Stimulated activated CD8-positive, alpha-beta memory T cell treated with anti-CD3 and anti-CD28 coated beads, Interleukin-12 subunit alpha, Interleukin-12 subunit beta, amount 100 ng/mL, for 24 hours (primary cell): Measurements from ENCODE around the gene ARNT2.
"Not testable (repeated sequence)": the region's sequence is repeated elsewhere in the genome, so short reads cannot be mapped to it uniquely, and the experiment has no call there.

Source experiments
- DNase-seq: peaks from one replicate; pipeline ENCODE4 v3.0.0-alpha.2; 2020; ENCODE audit errors: extremely low read depth

Gene ARNT2

GRCh38 chr15:80491163-80491847, 87.1 kb downstream of the ARNT2 start:
- DNase-seq, result no peak

- no peak for DNase-seq
Measured at GRCh38 chr15:80492409-80492808, 88.2 kb downstream of the ARNT2 start.

- no peak for DNase-seq
Measured at GRCh38 chr15:80492874-80493273, 88.7 kb downstream of the ARNT2 start.

GRCh38 chr15:80494351-80494751, 90.2 kb downstream of the ARNT2 start:
- no peak for DNase-seq

- no peak for DNase-seq
Measured at GRCh38 chr15:80494756-80495155, 90.6 kb downstream of the ARNT2 start.

- DNase-seq, result no peak
Measured at GRCh38 chr15:80495401-80495942, 91.3 kb downstream of the ARNT2 start.

- no peak for DNase-seq
Measured at GRCh38 chr15:80496096-80496495, 91.9 kb downstream of the ARNT2 start.

GRCh38 chr15:80497221-80497620, 93.0 kb downstream of the ARNT2 start:
- no peak for DNase-seq

- DNase-seq, result no peak
Measured at GRCh38 chr15:80498652-80499051, 94.5 kb downstream of the ARNT2 start.

GRCh38 chr15:80500021-80500420, 95.8 kb downstream of the ARNT2 start:
- no peak for DNase-seq

GRCh38 chr15:80501476-80501875, 97.3 kb downstream of the ARNT2 start:
- DNase-seq, result no peak

- DNase-seq, result no peak
Measured at GRCh38 chr15:80502782-80503181, 98.6 kb downstream of the ARNT2 start.

GRCh38 chr15:80503319-80503952, 99.3 kb downstream of the ARNT2 start:
- DNase-seq, result no peak

GRCh38 chr15:80504931-80505330, 100.7 kb downstream of the ARNT2 start:
- DNase-seq, result no peak

- DNase-seq, result no peak
Measured at GRCh38 chr15:80506286-80506893, 102.2 kb downstream of the ARNT2 start.

- no peak for DNase-seq
Measured at GRCh38 chr15:80507131-80507530, 102.9 kb downstream of the ARNT2 start.

GRCh38 chr15:80507638-80508316, 103.6 kb downstream of the ARNT2 start:
- DNase-seq, result no peak

GRCh38 chr15:80508783-80509182, 104.6 kb downstream of the ARNT2 start:
- DNase-seq, result no peak

- DNase-seq, result no peak
Measured at GRCh38 chr15:80509800-80510199, 105.6 kb downstream of the ARNT2 start.

- DNase-seq, result not testable (repeated sequence)
Measured at GRCh38 chr15:80510985-80511384, 106.8 kb downstream of the ARNT2 start.

- no peak for DNase-seq
Measured at GRCh38 chr15:80512726-80513660, 108.8 kb downstream of the ARNT2 start.
